DND-41 (cell line): ENCODE measurements around the gene PAGE4.

Experiments used
- ATAC-seq: fragments of 200-7000 bp; cut with Tn5 transposase; 3 replicates; pipeline ENCODE4 v1.9.1; 2021; ENCODE audit warnings: low read depth; ENCODE audit not compliant: insufficient read depth
- DNase-seq: peaks from one replicate; pipeline ENCODE4 v3.0.0-alpha.2; 2020
- H2AFZ ChIP-seq: 2 replicates; pipeline ENCODE4 v1.6.0; 2012; ENCODE audit warnings: low read depth, low read length
- H3K27ac ChIP-seq: 2 replicates; pipeline ENCODE4 v1.5.1; 2012; ENCODE audit warnings: low read length, inconsistent platforms
- H3K27me3 ChIP-seq: fragments of 200-600 bp; sonication (generic); 2 replicates; pipeline ENCODE4 v1.6.0; 2012; ENCODE audit warnings: low read length, mild to moderate bottlenecking, inconsistent platforms; ENCODE audit not compliant: insufficient read depth, poor library complexity
- H3K36me3 ChIP-seq: 2 replicates; pipeline ENCODE4 v1.5.1; 2012; ENCODE audit warnings: low read length, inconsistent platforms; ENCODE audit not compliant: insufficient read depth
- H3K4me1 ChIP-seq: 2 replicates; pipeline ENCODE4 v1.5.1; 2012; ENCODE audit warnings: mild to moderate bottlenecking, low read length; ENCODE audit not compliant: insufficient read depth
- H3K4me2 ChIP-seq: 2 replicates; pipeline ENCODE4 v1.6.0; 2012; ENCODE audit warnings: mild to moderate bottlenecking, moderate library complexity, low read length, inconsistent platforms; ENCODE audit not compliant: insufficient read depth
- H3K4me3 ChIP-seq, 2 experiments: fragments of 200-600 bp in 1 of 2; shearing (Covaris generic) in 1 of 2; 2 replicates each; pipeline ENCODE4 v1.5.1; 2012 to 2016; ENCODE audit warnings: inconsistent platforms in 2 of 2, low read length in 2 of 2, mild to moderate bottlenecking in 2 of 2, low read depth in 1 of 2, moderate library complexity in 1 of 2
- H3K79me2 ChIP-seq: 2 replicates; pipeline ENCODE4 v1.6.0; 2012; ENCODE audit warnings: low read length, inconsistent platforms; ENCODE audit not compliant: insufficient read depth
- H3K9ac ChIP-seq: 2 replicates; pipeline ENCODE4 v1.6.0; 2012; ENCODE audit warnings: low read depth, mild to moderate bottlenecking, inconsistent platforms, low read length, moderate library complexity
- H3K9me3 ChIP-seq: 2 replicates; pipeline ENCODE4 v1.5.1; 2012; ENCODE audit warnings: low read length, moderate library complexity, mild to moderate bottlenecking, inconsistent platforms; ENCODE audit not compliant: insufficient read depth, severe bottlenecking
- H4K20me1 ChIP-seq: 2 replicates; pipeline ENCODE4 v1.6.0; 2012; ENCODE audit warnings: low read length; ENCODE audit not compliant: insufficient read depth
- EZH2 ChIP-seq: IDR thresholded peaks from 3 replicates; pipeline ENCODE4 v1.6.1; 2012; ENCODE audit warnings: borderline replicate concordance, low read depth, mild to moderate bottlenecking, moderate library complexity, low read length, inconsistent platforms; ENCODE audit not compliant: severe bottlenecking
- TF ChIP-seq, protein P1 (sequence below): IDR thresholded peaks from 2 replicates; pipeline ENCODE4 v1.5.1; 2012; ENCODE audit warnings: borderline replicate concordance, low read length, moderate library complexity, mild to moderate bottlenecking; ENCODE audit not compliant: poor library complexity, severe bottlenecking; ENCODE audit errors: extremely low read depth

PAGE4 gene

GRCh38 chrX:49844611-49845010 is 15.5 kb downstream of the PAGE4 start:
- DNase-seq, result no peak
- no peaks in the 10 kb centered on the region for H3K79me2 ChIP-seq
- no peak for TF ChIP-seq EZH2
- TF ChIP-seq, protein P1, sequence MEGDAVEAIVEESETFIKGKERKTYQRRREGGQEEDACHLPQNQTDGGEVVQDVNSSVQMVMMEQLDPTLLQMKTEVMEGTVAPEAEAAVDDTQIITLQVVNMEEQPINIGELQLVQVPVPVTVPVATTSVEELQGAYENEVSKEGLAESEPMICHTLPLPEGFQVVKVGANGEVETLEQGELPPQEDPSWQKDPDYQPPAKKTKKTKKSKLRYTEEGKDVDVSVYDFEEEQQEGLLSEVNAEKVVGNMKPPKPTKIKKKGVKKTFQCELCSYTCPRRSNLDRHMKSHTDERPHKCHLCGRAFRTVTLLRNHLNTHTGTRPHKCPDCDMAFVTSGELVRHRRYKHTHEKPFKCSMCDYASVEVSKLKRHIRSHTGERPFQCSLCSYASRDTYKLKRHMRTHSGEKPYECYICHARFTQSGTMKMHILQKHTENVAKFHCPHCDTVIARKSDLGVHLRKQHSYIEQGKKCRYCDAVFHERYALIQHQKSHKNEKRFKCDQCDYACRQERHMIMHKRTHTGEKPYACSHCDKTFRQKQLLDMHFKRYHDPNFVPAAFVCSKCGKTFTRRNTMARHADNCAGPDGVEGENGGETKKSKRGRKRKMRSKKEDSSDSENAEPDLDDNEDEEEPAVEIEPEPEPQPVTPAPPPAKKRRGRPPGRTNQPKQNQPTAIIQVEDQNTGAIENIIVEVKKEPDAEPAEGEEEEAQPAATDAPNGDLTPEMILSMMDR, result no peak
- H3K27me3 ChIP-seq, result no peaks in the 10 kb centered on the region
- H3K9me3 ChIP-seq, result no peaks in the 10 kb centered on the region
- no peak overlapping the region for H3K4me3 ChIP-seq
- H3K9ac ChIP-seq, result no peak overlapping the region
- no peaks in the 10 kb centered on the region for H3K4me1 ChIP-seq
- H3K36me3 ChIP-seq, result no peaks in the 10 kb centered on the region
- H3K4me2 ChIP-seq, result no peak overlapping the region
- no peak overlapping the region for H3K27ac ChIP-seq
- no peaks in the 10 kb centered on the region for H4K20me1 ChIP-seq
- ATAC-seq, result no peak
- no peak overlapping the region for H2AFZ ChIP-seq

DNA sequence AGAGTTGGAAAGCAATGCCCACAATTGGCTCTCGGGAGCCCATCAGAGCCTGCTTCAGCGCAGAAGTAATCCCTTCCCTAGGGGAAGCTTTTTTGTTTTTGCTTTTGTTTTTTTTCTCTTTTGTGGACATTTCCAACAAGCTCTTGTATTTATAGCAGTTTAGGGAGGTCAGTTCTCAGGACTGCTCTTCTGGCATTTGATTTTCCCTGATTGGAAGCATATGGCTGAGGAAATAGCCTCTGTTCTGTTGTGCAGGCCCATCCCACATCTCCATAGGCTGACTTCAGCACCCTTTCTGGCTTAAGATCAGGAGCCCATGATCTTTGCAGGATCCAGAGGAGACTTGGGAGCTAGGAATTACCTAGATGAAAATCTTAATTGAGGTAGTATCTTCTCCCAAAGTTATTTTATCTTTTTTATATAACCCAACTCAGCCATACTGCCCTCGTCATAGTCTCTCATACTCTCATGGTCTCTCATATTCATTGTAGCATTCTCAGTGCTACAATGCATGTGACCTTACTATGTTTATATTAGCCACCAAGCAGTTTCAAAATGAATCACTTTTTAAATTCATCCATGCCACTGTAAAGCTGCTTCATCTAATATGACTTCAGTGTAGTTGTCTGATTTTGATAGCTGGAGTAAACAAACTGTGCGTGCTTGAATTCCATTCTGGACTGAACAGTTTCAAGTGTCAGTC is 16.7 kb downstream of the PAGE4 start:
- H2AFZ ChIP-seq, result no peak overlapping the region
- H3K79me2 ChIP-seq, result no peaks in the 10 kb centered on the region
- no peak overlapping the region for H3K4me3 ChIP-seq
- no peaks in the 10 kb centered on the region for H3K4me1 ChIP-seq
- no peak overlapping the region for H3K4me2 ChIP-seq
- H3K27me3 ChIP-seq, result no peaks in the 10 kb centered on the region
- no peak for TF ChIP-seq EZH2
- TF ChIP-seq, protein P1, result no peak
- no peaks in the 10 kb centered on the region for H4K20me1 ChIP-seq
- no peak overlapping the region for H3K27ac ChIP-seq
- no peaks in the 10 kb centered on the region for H3K36me3 ChIP-seq
- DNase-seq (no peak), ATAC-seq (no peak)
- no peak overlapping the region for H3K9ac ChIP-seq
- H3K9me3 ChIP-seq, result no peaks in the 10 kb centered on the region

DNA sequence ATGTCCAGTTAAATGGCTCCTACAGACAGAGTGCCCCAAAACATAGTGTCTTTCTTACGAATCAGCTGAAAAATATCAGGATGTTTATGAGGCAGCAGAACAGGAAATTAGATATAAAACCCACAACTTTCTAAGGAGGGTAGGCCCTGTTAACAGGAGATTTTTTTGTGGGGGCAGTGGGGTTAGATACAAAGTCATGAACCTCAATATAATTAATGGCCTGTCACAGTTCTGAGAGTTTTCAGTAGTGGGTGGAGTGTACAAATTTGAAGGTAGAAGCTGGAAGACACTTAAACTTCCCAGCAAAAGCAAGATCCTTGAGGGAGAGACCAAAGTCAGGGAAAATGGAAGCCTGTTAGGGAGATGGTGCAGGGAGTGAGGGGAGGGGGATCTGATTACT is 17.4 kb downstream of the PAGE4 start:
- Histone ChIP-seq H3K27me3 (no peaks in the 10 kb centered on the region), H4K20me1 (no peaks in the 10 kb centered on the region), H3K9ac (no peak overlapping the region), H3K79me2 (no peaks in the 10 kb centered on the region), H3K27ac (no peak overlapping the region), H3K9me3 (no peaks in the 10 kb centered on the region), H3K36me3 (no peaks in the 10 kb centered on the region), H3K4me1 (no peaks in the 10 kb centered on the region), H3K4me3 (no peak overlapping the region), H3K4me2 (no peak overlapping the region), H2AFZ (no peak overlapping the region)
- ATAC-seq (no peak), DNase-seq (no peak)
- TF ChIP-seq, protein P1, result no peak
- no peak for TF ChIP-seq EZH2
